HG02798 (cell line): Measurements from ENCODE around the gene ATAD3B.
"Not testable (repeated sequence)": the region's sequence is repeated elsewhere in the genome, so short reads cannot be mapped to it uniquely, and the experiment has no call there.

Source experiments
- ATAC-seq: cut with Tn5 transposase; IDR thresholded peaks from one replicate; pipeline ENCODE4 v1.9.1; 2021; ENCODE audit warnings: mild to moderate bottlenecking; ENCODE audit not compliant: unreplicated experiment, poor library complexity

The ATAD3B gene

GRCh38 chr1:1472053-1472876, 700 bp downstream of the ATAD3B start:
- ATAC-seq = peak; percentile 9

- ATAC-seq = not testable (repeated sequence)
Observed at GRCh38 chr1:1476011-1476410, 4.4 kb downstream of the ATAD3B start.

- ATAC-seq = no peak
Observed at GRCh38 chr1:1477206-1477605, 5.6 kb downstream of the ATAD3B start.

- no peak for ATAC-seq
Observed at GRCh38 chr1:1479547-1480487, 8.3 kb downstream of the ATAD3B start.

GRCh38 chr1:1480488-1480867, 8.9 kb downstream of the ATAD3B start:
- not testable (repeated sequence) for ATAC-seq

- not testable (repeated sequence) for ATAC-seq
Observed at GRCh38 chr1:1481811-1482210, 10.2 kb downstream of the ATAD3B start.

GRCh38 chr1:1482856-1483255, 11.3 kb downstream of the ATAD3B start:
- no peak for ATAC-seq

GRCh38 chr1:1483714-1484113, 12.1 kb downstream of the ATAD3B start:
- no peak for ATAC-seq

- not testable (repeated sequence) for ATAC-seq
Observed at GRCh38 chr1:1484976-1485750, 13.6 kb downstream of the ATAD3B start.

- not testable (repeated sequence) for ATAC-seq
Observed at GRCh38 chr1:1485755-1486317, 14.3 kb downstream of the ATAD3B start.

- ATAC-seq = no peak
Observed at GRCh38 chr1:1487701-1488100, 16.1 kb downstream of the ATAD3B start.

- ATAC-seq = no peak
Observed at GRCh38 chr1:1489231-1489630, 17.7 kb downstream of the ATAD3B start.

GRCh38 chr1:1489861-1490260, 18.3 kb downstream of the ATAD3B start:
- ATAC-seq = no peak

GRCh38 chr1:1490633-1491230, 19.2 kb downstream of the ATAD3B start:
- ATAC-seq = no peak

- no peak for ATAC-seq
Observed at GRCh38 chr1:1491601-1492000, 20.0 kb downstream of the ATAD3B start.

GRCh38 chr1:1494311-1494710, 22.7 kb downstream of the ATAD3B start:
- not testable (repeated sequence) for ATAC-seq

- ATAC-seq = not testable (repeated sequence)
Observed at GRCh38 chr1:1495461-1495975, 24.0 kb downstream of the ATAD3B start.

- not testable (repeated sequence) for ATAC-seq
Observed at GRCh38 chr1:1504777-1505365, 33.3 kb downstream of the ATAD3B start.

GRCh38 chr1:1505366-1505798, 33.8 kb downstream of the ATAD3B start:
- peak; percentile 51 for ATAC-seq
